Thyroid gland (tissue), 4 donors: ENCODE results near the gene PARVB.

Experiments used
- POLR2A ChIP-seq, 2 donors: fragments of 450-650 bp; IDR thresholded peaks; one replicate each; pipeline ENCODE4 v1.6.1; 2017; ENCODE audit warnings: antibody characterized with exemption in 2 of 2, mild to moderate bottlenecking in 2 of 2, moderate library complexity in 1 of 2
- TF ChIP-seq, protein P1 (sequence below), 6 experiments: fragments of 200-600 bp in 3 of 6; fragments of 450-650 bp in 3 of 6; sonication (generic) in 3 of 6; IDR thresholded peaks; one replicate each; pipeline ENCODE4 v1.5.1; 2016 to 2019; ENCODE audit warnings: antibody characterized with exemption in 6 of 6, mild to moderate bottlenecking in 2 of 6, inconsistent platforms in 1 of 6, moderate library complexity in 1 of 6

DNA sequence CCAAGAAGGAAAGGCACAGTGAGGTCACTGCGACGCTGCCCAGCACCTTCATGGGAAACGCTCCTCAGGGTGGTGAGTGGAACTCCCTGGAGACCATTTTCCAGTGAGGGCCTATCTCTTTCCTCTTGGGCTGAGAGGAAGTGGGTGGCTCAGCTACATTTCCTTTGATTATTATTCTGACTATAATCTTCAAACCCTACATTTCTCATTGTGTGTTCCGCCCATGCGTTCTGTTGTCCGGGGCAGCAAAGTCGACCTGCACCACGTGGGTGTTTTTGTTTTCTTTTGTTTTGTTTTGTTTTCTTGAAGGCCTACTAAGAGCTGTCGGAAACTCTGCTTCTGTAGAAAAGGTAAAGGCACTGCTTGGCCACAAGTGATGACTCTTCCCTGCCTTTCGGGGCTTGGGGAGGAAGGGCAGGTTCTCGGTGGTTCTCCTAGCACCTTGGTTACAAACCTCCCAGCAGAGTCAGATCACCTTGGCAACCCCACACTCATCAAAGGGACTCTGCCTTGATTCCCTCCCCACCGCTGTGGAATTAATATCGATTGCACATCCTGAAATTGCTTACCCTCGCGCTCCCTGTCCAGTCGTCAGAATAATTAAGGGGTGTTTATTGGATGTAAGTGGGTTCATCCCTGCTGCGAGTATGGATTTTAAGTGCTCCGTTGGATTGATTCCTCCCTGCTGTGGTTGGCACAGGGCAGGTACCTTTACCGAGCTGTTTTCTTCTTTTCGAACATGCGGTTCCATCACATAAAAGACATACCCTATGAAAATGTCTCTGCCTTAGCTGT, 7.3 kb downstream of the PARVB start:
- TF ChIP-seq, protein P1, sequence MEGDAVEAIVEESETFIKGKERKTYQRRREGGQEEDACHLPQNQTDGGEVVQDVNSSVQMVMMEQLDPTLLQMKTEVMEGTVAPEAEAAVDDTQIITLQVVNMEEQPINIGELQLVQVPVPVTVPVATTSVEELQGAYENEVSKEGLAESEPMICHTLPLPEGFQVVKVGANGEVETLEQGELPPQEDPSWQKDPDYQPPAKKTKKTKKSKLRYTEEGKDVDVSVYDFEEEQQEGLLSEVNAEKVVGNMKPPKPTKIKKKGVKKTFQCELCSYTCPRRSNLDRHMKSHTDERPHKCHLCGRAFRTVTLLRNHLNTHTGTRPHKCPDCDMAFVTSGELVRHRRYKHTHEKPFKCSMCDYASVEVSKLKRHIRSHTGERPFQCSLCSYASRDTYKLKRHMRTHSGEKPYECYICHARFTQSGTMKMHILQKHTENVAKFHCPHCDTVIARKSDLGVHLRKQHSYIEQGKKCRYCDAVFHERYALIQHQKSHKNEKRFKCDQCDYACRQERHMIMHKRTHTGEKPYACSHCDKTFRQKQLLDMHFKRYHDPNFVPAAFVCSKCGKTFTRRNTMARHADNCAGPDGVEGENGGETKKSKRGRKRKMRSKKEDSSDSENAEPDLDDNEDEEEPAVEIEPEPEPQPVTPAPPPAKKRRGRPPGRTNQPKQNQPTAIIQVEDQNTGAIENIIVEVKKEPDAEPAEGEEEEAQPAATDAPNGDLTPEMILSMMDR (IDR thresholded peaks at IDR 0.05): no peak
- TF ChIP-seq POLR2A (IDR thresholded peaks at IDR 0.05): no peak
